Endothelial cell of umbilical vein (primary cell): ENCODE data around the gene POLR1B. TPM values are rescaled to one million over a fixed set of nuclear protein-coding genes. Genes with fewer than 3 reads are reported as not detected.

Experiments used
- BruUV-seq: library from RNA; stranded (reverse); fragments of 400-500 nt; replicated peaks from 2 replicates; lab custom pipeline; 2021; lab: Mats Ljungman, UMichigan
- CTCF ChIA-PET: fragments of 300-600, 350-600 bp; sonication (Branson Sonifier 250); formaldehyde crosslinking; loops from one replicate; lab custom pipeline; 2021; ENCODE audit warnings: antibody characterized with exemption, inconsistent platforms; lab: Charles Lee
- POLR2A ChIA-PET: fragments of 300-600, 350-600 bp; sonication (Branson Sonifier 250); formaldehyde crosslinking; loops from one replicate; lab custom pipeline; 2021; ENCODE audit warnings: antibody characterized with exemption, inconsistent platforms; lab: Charles Lee
- DNase-seq: peaks from one replicate; pipeline ENCODE4 v3.0.0-alpha.2; 2011; ENCODE audit warnings: low read depth, low spot score
- FAIRE-seq: peaks from 2 replicates; lab custom pipeline; 2011; peaks lifted over from hg19 to GRCh38; lab: Jason Lieb, UNC
- H2AFZ ChIP-seq: 2 replicates; pipeline ENCODE4 v1.6.0; 2012; ENCODE audit warnings: low read depth, low read length, control low read depth, inconsistent platforms
- H3K27ac ChIP-seq: 2 replicates; pipeline ENCODE4 v1.5.1; 2011; ENCODE audit warnings: low read depth, mild to moderate bottlenecking, control low read depth, low read length, moderate library complexity; ENCODE audit not compliant: insufficient read depth
- H3K27me3 ChIP-seq, 2 experiments: 2 replicates each; pipeline versions ENCODE4 v1.6.0 to v1.6.1; 2011; ENCODE audit warnings: low read length in 2 of 2, mixed read lengths in 1 of 2; ENCODE audit not compliant: control insufficient read depth in 2 of 2, insufficient read depth in 2 of 2
- H3K36me3 ChIP-seq, 2 experiments: 2 replicates in 1 of 2; 3 replicates in 1 of 2; pipeline ENCODE4 v1.5.1; 2011; ENCODE audit warnings: low read length in 2 of 2, mild to moderate bottlenecking in 1 of 2, moderate library complexity in 1 of 2; ENCODE audit not compliant: control insufficient read depth in 2 of 2, insufficient read depth in 2 of 2; ENCODE audit errors: extremely low read depth in 1 of 2
- H3K4me1 ChIP-seq: 3 replicates; pipeline ENCODE4 v1.5.1; 2011; ENCODE audit warnings: mild to moderate bottlenecking, low read length; ENCODE audit not compliant: control insufficient read depth, insufficient read depth; ENCODE audit errors: extremely low read depth
- H3K4me2 ChIP-seq: 2 replicates; pipeline ENCODE4 v1.6.1; 2011; ENCODE audit warnings: low read length, control low read depth, mixed read lengths; ENCODE audit not compliant: insufficient read depth
- H3K4me3 ChIP-seq, 3 experiments: fragments of 200-600 bp in 1 of 3; sonication (generic), shearing (Covaris generic) in 1 of 3; replicated peaks in 1 of 3; 2 replicates each; pipeline ENCODE4 v1.5.1; 2011 to 2016; ENCODE audit warnings: control low read depth in 3 of 3, low read length in 3 of 3, mild to moderate bottlenecking in 2 of 3, inconsistent platforms in 1 of 3, low read depth in 1 of 3, moderate library complexity in 1 of 3; ENCODE audit not compliant: insufficient read depth in 1 of 3
- H3K79me2 ChIP-seq: 2 replicates; pipeline ENCODE4 v1.6.0; 2012; ENCODE audit warnings: low read length, inconsistent platforms; ENCODE audit not compliant: control insufficient read depth, insufficient read depth
- H3K9ac ChIP-seq: replicated peaks from 2 replicates; pipeline ENCODE3; 2011; ENCODE audit warnings: low read length, control low read depth; ENCODE audit not compliant: insufficient read depth; ENCODE audit errors: extremely low read depth
- H3K9me1 ChIP-seq: replicated peaks from 3 replicates; pipeline ENCODE4 v1.6.0; 2011; ENCODE audit warnings: mild to moderate bottlenecking, low read length; ENCODE audit not compliant: control insufficient read depth, insufficient read depth; ENCODE audit errors: extremely low read depth
- H3K9me3 ChIP-seq: replicated peaks from 2 replicates; pipeline ENCODE4 v1.5.1; 2012; ENCODE audit warnings: low read length, inconsistent platforms; ENCODE audit not compliant: control insufficient read depth, insufficient read depth
- H4K20me1 ChIP-seq: replicated peaks from 2 replicates; pipeline ENCODE3; 2011; ENCODE audit warnings: mild to moderate bottlenecking, low read length; ENCODE audit not compliant: control insufficient read depth, insufficient read depth; ENCODE audit errors: extremely low read depth
- EZH2 ChIP-seq: IDR thresholded peaks from 2 replicates; pipeline ENCODE4 v1.6.1; 2012; ENCODE audit warnings: borderline replicate concordance, low read depth, mild to moderate bottlenecking, moderate library complexity, low read length, inconsistent platforms; ENCODE audit not compliant: severe bottlenecking
- FOS ChIP-seq: IDR thresholded peaks from 2 replicates; pipeline ENCODE4 v1.6.1; 2011; ENCODE audit warnings: mild to moderate bottlenecking, low read length, moderate library complexity, borderline replicate concordance; ENCODE audit not compliant: insufficient read depth
- GATA2 ChIP-seq: IDR thresholded peaks from 2 replicates; pipeline ENCODE4 v1.7.0; 2011; ENCODE audit warnings: low read depth, mild to moderate bottlenecking, moderate library complexity, mixed read lengths, low read length; ENCODE audit not compliant: insufficient read length, insufficient read depth
- JUN ChIP-seq: IDR thresholded peaks from 2 replicates; pipeline ENCODE4 v1.6.1; 2011; ENCODE audit warnings: borderline replicate concordance, low read depth; ENCODE audit not compliant: insufficient read length, insufficient read depth
- MYC ChIP-seq: IDR thresholded peaks from one replicate; pipeline ENCODE4 v1.6.1; 2011; ENCODE audit warnings: mild to moderate bottlenecking, low read depth, low read length
- POLR2A ChIP-seq: IDR thresholded peaks from 2 replicates; pipeline ENCODE4 v1.6.1; 2012; ENCODE audit warnings: low read depth, mild to moderate bottlenecking, control low read depth, low read length
- POLR2AphosphoS5 ChIP-seq: IDR thresholded peaks from 2 replicates; pipeline ENCODE4 v1.6.1; 2012; ENCODE audit warnings: low read depth, mild to moderate bottlenecking, control low read depth, low read length, moderate library complexity; ENCODE audit not compliant: insufficient read depth
- dilution Hi-C: fragments of 300-500 bp; cut with MboI; formaldehyde crosslinking; loops from one replicate; pipeline ENCODE4 v1.15.0; 2019; ENCODE audit warnings: low sequenced_read_pairs; ENCODE audit not compliant: extremely low pct_ligation_motif_present
- intact Hi-C: fragments of 100-400 bp; cut with micrococcal nuclease; formaldehyde crosslinking; loops from one replicate; pipeline ENCODE4 v1.10.0; 2022
- polyA plus RNA-seq, 4 experiments: library from polyadenylated mRNA; depleted of rRNA in 3 of 4; stranded (reverse) in 3 of 4; unstranded in 1 of 4; fragments of >200 nt; gene quantifications; 2 replicates each; pipeline versions ENCODE4 v1.2.1 to v1.2.3, GENCODE V29; 2011 to 2012; ENCODE audit warnings: missing spikeins in 1 of 4
- total RNA-seq: library from RNA; stranded (reverse); gene quantifications from 2 replicates; pipeline ENCODE4 v1.2.3, GENCODE V29; 2021
- TF ChIP-seq, protein P1 (sequence below), 2 donors: IDR thresholded peaks; 1 replicate in 1 of 2; 2 replicates in 1 of 2; pipeline ENCODE4 v1.5.1; 2011; ENCODE audit warnings: low read length in 2 of 2, mild to moderate bottlenecking in 2 of 2, moderate library complexity in 2 of 2, control low read depth in 1 of 2, inconsistent platforms in 1 of 2, low read depth in 1 of 2; ENCODE audit not compliant: insufficient read depth in 1 of 2; ENCODE audit errors: extremely low read depth in 1 of 2
- TF ChIP-seq, protein P2 (sequence below): IDR thresholded peaks from 2 replicates; pipeline ENCODE4 v1.6.1; 2011; ENCODE audit not compliant: insufficient read depth, insufficient read length

POLR1B gene
- total and polyA plus RNA-seq, 2 donors (not counting 3 experiments of a cell fraction or from before 2014, with no cell fraction given) = 12.2 to 28.9 TPM

DNA sequence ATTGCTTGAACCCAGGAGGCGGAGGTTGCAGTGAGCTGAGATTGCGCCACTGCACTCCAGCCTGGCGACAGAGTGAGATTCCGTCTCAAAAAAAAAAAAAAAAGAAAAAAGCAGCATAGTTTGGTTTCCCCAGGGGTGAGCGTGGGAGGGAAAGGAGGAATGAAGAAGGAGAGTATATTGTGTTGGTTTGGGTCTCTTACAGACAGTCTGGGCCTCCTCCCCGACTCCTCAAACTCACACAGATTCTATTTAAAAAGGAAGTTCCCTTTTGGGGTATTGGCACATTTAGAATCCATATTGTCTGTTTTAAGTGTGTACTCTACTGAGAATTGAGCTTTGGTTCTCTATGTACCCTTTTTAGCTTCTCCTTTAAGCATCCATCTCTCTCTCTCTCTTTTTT is 76.1 kb downstream of the POLR1B start:
- H3K9me3 ChIP-seq = no peaks in the 10 kb centered on the region
- H3K27ac ChIP-seq = no peak overlapping the region
- POLR2A ChIA-PET = no interaction called here
- H3K36me3 ChIP-seq = no peaks in the 10 kb centered on the region
- H4K20me1 ChIP-seq = no peaks in the 10 kb centered on the region
- intact Hi-C loops (no loop called here), dilution Hi-C loops (no loop called here)
- TF ChIP-seq, protein P1, sequence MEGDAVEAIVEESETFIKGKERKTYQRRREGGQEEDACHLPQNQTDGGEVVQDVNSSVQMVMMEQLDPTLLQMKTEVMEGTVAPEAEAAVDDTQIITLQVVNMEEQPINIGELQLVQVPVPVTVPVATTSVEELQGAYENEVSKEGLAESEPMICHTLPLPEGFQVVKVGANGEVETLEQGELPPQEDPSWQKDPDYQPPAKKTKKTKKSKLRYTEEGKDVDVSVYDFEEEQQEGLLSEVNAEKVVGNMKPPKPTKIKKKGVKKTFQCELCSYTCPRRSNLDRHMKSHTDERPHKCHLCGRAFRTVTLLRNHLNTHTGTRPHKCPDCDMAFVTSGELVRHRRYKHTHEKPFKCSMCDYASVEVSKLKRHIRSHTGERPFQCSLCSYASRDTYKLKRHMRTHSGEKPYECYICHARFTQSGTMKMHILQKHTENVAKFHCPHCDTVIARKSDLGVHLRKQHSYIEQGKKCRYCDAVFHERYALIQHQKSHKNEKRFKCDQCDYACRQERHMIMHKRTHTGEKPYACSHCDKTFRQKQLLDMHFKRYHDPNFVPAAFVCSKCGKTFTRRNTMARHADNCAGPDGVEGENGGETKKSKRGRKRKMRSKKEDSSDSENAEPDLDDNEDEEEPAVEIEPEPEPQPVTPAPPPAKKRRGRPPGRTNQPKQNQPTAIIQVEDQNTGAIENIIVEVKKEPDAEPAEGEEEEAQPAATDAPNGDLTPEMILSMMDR (IDR thresholded peaks at IDR 0.05; ENCODE audit: extremely low read depth in 1 of 2, insufficient read depth in 1 of 2, low read depth in 1 of 2, low read length in 2 of 2) = no peak
- TF ChIP-seq, protein P2, sequence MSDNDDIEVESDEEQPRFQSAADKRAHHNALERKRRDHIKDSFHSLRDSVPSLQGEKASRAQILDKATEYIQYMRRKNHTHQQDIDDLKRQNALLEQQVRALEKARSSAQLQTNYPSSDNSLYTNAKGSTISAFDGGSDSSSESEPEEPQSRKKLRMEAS = no peak
- CTCF ChIA-PET = interaction anchor here (0.6 to 1.0 kb wide), 3 partner anchors 18 to 108 kb away, joined by 3 to 5 read pairs (median 3); no protein-coding TSS in a partner anchor
- no peaks in the 10 kb centered on the region for H3K4me1 ChIP-seq
- BruUV-seq = no TSS peak
- DNase-seq (no peak), FAIRE-seq (no peak)
- no peaks in the 10 kb centered on the region for H3K79me2 ChIP-seq
- H2AFZ ChIP-seq = no peak overlapping the region
- no peak overlapping the region for H3K4me3 ChIP-seq
- no peaks in the 10 kb centered on the region for H3K9me1 ChIP-seq
- H3K4me2 ChIP-seq = no peak overlapping the region
- H3K27me3 ChIP-seq = peaks cover 2 to 6% of the 10 kb centered on the region in 2 experiments
- H3K9ac ChIP-seq = no peak overlapping the region

DNA sequence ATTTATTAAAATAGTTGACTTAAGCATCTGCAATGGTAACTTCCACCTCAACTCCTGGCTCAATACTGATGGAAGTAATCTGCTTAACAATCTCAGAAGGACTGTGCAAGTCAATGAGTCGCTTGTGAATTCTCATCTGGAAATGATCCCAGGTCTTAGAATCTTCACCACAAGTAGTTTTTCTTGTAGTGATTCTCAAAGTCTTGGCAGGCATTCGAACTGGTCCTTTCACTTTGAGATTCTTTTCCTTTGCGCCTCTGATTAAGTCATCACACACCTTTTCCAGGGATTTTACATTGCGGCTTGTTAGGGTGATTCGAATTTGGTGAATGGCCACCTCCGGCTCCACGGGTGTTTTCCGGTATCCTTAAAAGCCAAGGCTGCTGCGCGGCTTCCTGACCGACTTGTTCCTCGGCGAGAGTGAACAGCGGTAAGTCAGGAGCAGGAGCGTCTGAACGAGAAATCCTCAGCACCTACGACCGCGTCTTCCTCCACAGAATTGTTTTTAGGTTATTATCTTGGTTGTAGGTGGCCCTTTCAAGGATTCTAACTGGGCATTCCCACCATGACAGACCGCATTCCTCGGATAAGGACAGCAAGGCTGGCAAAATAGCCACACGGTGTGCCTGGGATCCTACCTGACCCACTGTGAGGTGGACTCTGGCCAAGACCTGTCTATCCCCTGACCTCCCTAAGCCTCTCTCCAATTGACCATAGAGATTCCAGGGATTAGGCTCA is 79.7 kb downstream of the POLR1B start:
- H4K20me1 ChIP-seq = no peaks in the 10 kb centered on the region
- intact Hi-C loops (no loop called here), dilution Hi-C loops (no loop called here)
- no peaks in the 10 kb centered on the region for H3K9me1 ChIP-seq
- FAIRE-seq (no peak), DNase-seq (no peak)
- no peak overlapping the region for H3K9ac ChIP-seq
- ChIA-PET POLR2A (no interaction called here), CTCF (no interaction called here)
- no TSS peak for BruUV-seq
- no peaks in the 10 kb centered on the region for H3K27me3 ChIP-seq
- H3K36me3 ChIP-seq = no peaks in the 10 kb centered on the region
- H3K4me2 ChIP-seq = no peak overlapping the region
- no peak overlapping the region for H3K4me3 ChIP-seq
- TF ChIP-seq GATA2 (no peak), JUN (no peak), POLR2A (no peak), EZH2 (no peak), MYC (no peak), FOS (no peak), POLR2AphosphoS5 (no peak)
- TF ChIP-seq, protein P2 = no peak
- TF ChIP-seq, protein P1 (IDR thresholded peaks at IDR 0.05; ENCODE audit: extremely low read depth in 1 of 2, insufficient read depth in 1 of 2, low read depth in 1 of 2, low read length in 2 of 2) = no peak
- no peak overlapping the region for H3K27ac ChIP-seq
- no peak overlapping the region for H2AFZ ChIP-seq
- H3K9me3 ChIP-seq = no peaks in the 10 kb centered on the region
- peaks cover 31% of the 10 kb centered on the region for H3K4me1 ChIP-seq
- H3K79me2 ChIP-seq = no peaks in the 10 kb centered on the region
